Activated CD8-positive, alpha-beta T cell treated with anti-CD3 and anti-CD28 coated beads for 36 hours (primary cell): ENCODE data around the gene NPTX1. TPM values are rescaled to one million over a fixed set of nuclear protein-coding genes. Genes with fewer than 3 reads are reported as not detected.

Experiments used
- ATAC-seq: fragments of 200-7000 bp; cut with Tn5 transposase; one replicate; pipeline ENCODE4 v1.10.0; 2021; ENCODE audit warnings: mild to moderate bottlenecking, moderate library complexity
- CTCF ChIA-PET: fragments of 350-600 bp; sonication (Branson Sonifier 250); formaldehyde crosslinking; loops from one replicate; lab custom pipeline; 2021; ENCODE audit warnings: antibody characterized with exemption; lab: Charles Lee
- POLR2A ChIA-PET: fragments of 350-600 bp; sonication (Branson Sonifier 250); formaldehyde crosslinking; loops from one replicate; lab custom pipeline; 2021; ENCODE audit warnings: antibody characterized with exemption; lab: Charles Lee
- DNase-seq: peaks from one replicate; pipeline ENCODE4 v3.0.0-alpha.2; 2020
- H3K27ac Mint-ChIP-seq: one replicate; pipeline ENCODE4 v1.8.0; 2021; ENCODE audit warnings: mild to moderate bottlenecking, mixed read lengths
- H3K27me3 Mint-ChIP-seq: one replicate; pipeline ENCODE4 v1.8.0; 2021; ENCODE audit warnings: mixed read lengths
- H3K36me3 Mint-ChIP-seq: one replicate; pipeline ENCODE4 v1.8.0; 2021; ENCODE audit warnings: low read depth, mixed read lengths
- H3K4me1 Mint-ChIP-seq: one replicate; pipeline ENCODE4 v1.8.0; 2021; ENCODE audit warnings: low read depth, mixed read lengths
- H3K4me3 Mint-ChIP-seq: one replicate; pipeline ENCODE4 v1.8.0; 2021; ENCODE audit warnings: mild to moderate bottlenecking, moderate library complexity, mixed read lengths
- H3K9me3 Mint-ChIP-seq: one replicate; pipeline ENCODE4 v1.8.0; 2021; ENCODE audit warnings: mixed read lengths
- CTCF ChIP-seq: fragments of 200-600 bp; IDR thresholded peaks from one replicate; pipeline ENCODE4 v1.8.0; 2022; ENCODE audit warnings: antibody characterized with exemption, mild to moderate bottlenecking
- intact Hi-C: fragments of 100-400 bp; cut with micrococcal nuclease; formaldehyde crosslinking; loops from one replicate; pipeline ENCODE4 v1.10.0; 2022
- total RNA-seq, 2 experiments: library from RNA; stranded (reverse); gene quantifications; one replicate each; pipeline ENCODE4 v1.2.3, GENCODE V29; 2021

Gene NPTX1
- total RNA-seq, 2 experiments from 2014 or later = 3.4 to 5.1 TPM

- Mint-ChIP-seq H3K9me3 (peaks cover 2% of the 10 kb centered on the region), H3K36me3 (no peaks in the 10 kb centered on the region), H3K4me3 (no peak overlapping the region), H3K4me1 (peaks cover 9% of the 10 kb centered on the region), H3K27me3 (peaks cover 8% of the 10 kb centered on the region), H3K27ac (no peak overlapping the region)
- intact Hi-C loops = no loop called here
- ATAC-seq (no peak), DNase-seq (no peak)
- no peak for TF ChIP-seq CTCF
- CTCF ChIA-PET = no interaction called here
- POLR2A ChIA-PET = no interaction called here
These were observed 22.6 kb upstream of the NPTX1 start for GRCh38 chr17:80498920-80499410.

GRCh38 chr17:80498242-80498919, 22.0 kb upstream of the NPTX1 start:
- DNase-seq = no peak
- H3K4me1 Mint-ChIP-seq = peaks cover 9% of the 10 kb centered on the region
- no peak overlapping the region for H3K27ac Mint-ChIP-seq
- ChIA-PET CTCF (no interaction called here), POLR2A (no interaction called here)
- intact Hi-C loops = no loop called here
- H3K9me3 Mint-ChIP-seq = peaks cover 2% of the 10 kb centered on the region
- no peak for TF ChIP-seq CTCF
- H3K4me3 Mint-ChIP-seq = no peak overlapping the region
- ATAC-seq = no peak
- H3K27me3 Mint-ChIP-seq = peaks cover 8% of the 10 kb centered on the region
- no peaks in the 10 kb centered on the region for H3K36me3 Mint-ChIP-seq

- H3K4me3 Mint-ChIP-seq = no peak overlapping the region
- no peak overlapping the region for H3K27ac Mint-ChIP-seq
- ATAC-seq (peak; percentile 58), DNase-seq (no peak)
- CTCF ChIA-PET = no interaction called here
- no peaks in the 10 kb centered on the region for H3K36me3 Mint-ChIP-seq
- peaks cover 2% of the 10 kb centered on the region for H3K9me3 Mint-ChIP-seq
- intact Hi-C loops = no loop called here
- POLR2A ChIA-PET = no interaction called here
- TF ChIP-seq CTCF = no peak
- peaks cover 11% of the 10 kb centered on the region for H3K27me3 Mint-ChIP-seq
- peaks cover 9% of the 10 kb centered on the region for H3K4me1 Mint-ChIP-seq
These were observed 21.4 kb upstream of the NPTX1 start for GRCh38 chr17:80497726-80498241.

GRCh38 chr17:80494547-80494946, 18.1 kb upstream of the NPTX1 start:
- Mint-ChIP-seq H3K9me3 (peaks cover 2% of the 10 kb centered on the region), H3K4me3 (no peak overlapping the region), H3K27ac (no peak overlapping the region), H3K27me3 (peaks cover 18% of the 10 kb centered on the region), H3K36me3 (no peaks in the 10 kb centered on the region), H3K4me1 (peaks cover 9% of the 10 kb centered on the region)
- POLR2A ChIA-PET = no interaction called here
- no peak for TF ChIP-seq CTCF
- intact Hi-C loops = no loop called here
- no peak for ATAC-seq
- CTCF ChIA-PET = no interaction called here
- peak; percentile 29 for DNase-seq

GRCh38 chr17:80492343-80493136, 16.1 kb upstream of the NPTX1 start:
- CTCF ChIA-PET = interaction anchor here (0.7 to 1.5 kb wide), 2 partner anchors 13 to 88 kb away, joined by 3 read pairs; no protein-coding TSS in a partner anchor
- no peak for DNase-seq
- H3K4me3 Mint-ChIP-seq = no peak overlapping the region

More at GRCh38 chr17:80492343-80493136, 16.1 kb upstream of the NPTX1 start:
- Mint-ChIP-seq H3K27ac (no peak overlapping the region), H3K4me1 (peaks cover 5% of the 10 kb centered on the region), H3K9me3 (no peaks in the 10 kb centered on the region), H3K27me3 (peaks cover 16% of the 10 kb centered on the region), H3K36me3 (no peaks in the 10 kb centered on the region)
- ATAC-seq = no peak
- POLR2A ChIA-PET = no interaction called here
- TF ChIP-seq CTCF = no peak
- intact Hi-C loops = no loop called here
